HepG2 (cell line): Measurements from ENCODE around the gene KLC4. TPM values are rescaled to one million over a fixed set of nuclear protein-coding genes. Genes with fewer than 3 reads are reported as not detected.
A peak's percentile ranks its signal among the peaks of the same experiment; 100 is the strongest.

Experiments used
- HOXA9 ChIP-seq: sonication (generic); formaldehyde crosslinking; IDR thresholded peaks from 2 replicates; pipeline ENCODE4 v1.8.1; 2022; ENCODE audit warnings: missing genetic modification reagents, mild to moderate bottlenecking, moderate library complexity, borderline replicate concordance
- LCORL ChIP-seq, 2 experiments: fragments of 450-650 bp in 1 of 2; sonication (generic) in 1 of 2; formaldehyde crosslinking in 1 of 2; IDR thresholded peaks; 2 replicates each; pipeline versions ENCODE4 v1.5.0 to v1.6.1; 2017 to 2020; ENCODE audit warnings: antibody characterized with exemption in 1 of 2, missing genetic modification reagents in 1 of 2
- MATR3 ChIP-seq: sonication (generic); formaldehyde crosslinking; IDR thresholded peaks from 2 replicates; pipeline ENCODE4 v1.4.0; 2020; ENCODE audit warnings: missing genetic modification reagents
- MEIS1 ChIP-seq: sonication (generic); formaldehyde crosslinking; IDR thresholded peaks from 2 replicates; pipeline ENCODE4 v1.9.0; 2021; ENCODE audit warnings: mild to moderate bottlenecking, missing genetic modification reagents, moderate library complexity, borderline replicate concordance
- POLR2AphosphoS2 ChIP-seq: IDR thresholded peaks from 2 replicates; pipeline ENCODE4 v1.6.1; 2011; ENCODE audit warnings: low read depth, low read length, improper control_type of control experiment
- TMF1 ChIP-seq: sonication (generic); formaldehyde crosslinking; IDR thresholded peaks from 2 replicates; pipeline ENCODE4 v1.8.1; 2022; ENCODE audit warnings: low read depth, missing genetic modification reagents
- ZNF235 ChIP-seq: sonication (generic); formaldehyde crosslinking; IDR thresholded peaks from 2 replicates; pipeline ENCODE4 v1.8.1; 2023; ENCODE audit warnings: mild to moderate bottlenecking, missing genetic modification reagents, borderline replicate concordance
- ZNF383 ChIP-seq: sonication (generic); formaldehyde crosslinking; IDR thresholded peaks from 2 replicates; pipeline ENCODE4 v1.4.0; 2020; ENCODE audit warnings: missing genetic modification reagents, mild to moderate bottlenecking, borderline replicate concordance
- ZNF572 ChIP-seq: sonication (generic); formaldehyde crosslinking; IDR thresholded peaks from 2 replicates; pipeline ENCODE4 v1.5.1; 2020; ENCODE audit warnings: mild to moderate bottlenecking, missing genetic modification reagents
- ZNF614 ChIP-seq: IDR thresholded peaks from 2 replicates; pipeline ENCODE4 v1.6.1; 2018; ENCODE audit warnings: missing biosample characterization, missing genetic modification reagents, inconsistent platforms, borderline replicate concordance
- polyA plus RNA-seq, 8 experiments: library from polyadenylated mRNA; depleted of rRNA in 3 of 8; stranded (reverse) in 7 of 8; unstranded in 1 of 8; fragments of >200 nt; fragmentation: Illumina TruSeq in 4 of 8; extraction: Trizol in 4 of 8; gene quantifications; 2 replicates each; pipeline versions ENCODE4 v1.2.1 to v1.2.3, GENCODE V29; 2011 to 2016; ENCODE audit warnings: low read depth in 4 of 8, missing spikeins in 1 of 8, mixed read lengths in 1 of 8; ENCODE audit not compliant: insufficient read depth in 1 of 8
- total RNA-seq, 5 experiments: library from RNA; depleted of rRNA; stranded (reverse); fragments of >200 nt; fragmentation: Illumina TruSeq; extraction: Trizol; gene quantifications; 2 replicates each; pipeline ENCODE4 v1.2.3, GENCODE V29; 2016; ENCODE audit warnings: low read depth in 1 of 5
- TF ChIP-seq, protein P1 (sequence below): sonication (generic); formaldehyde crosslinking; IDR thresholded peaks from 2 replicates; pipeline ENCODE4 v1.4.0; 2020; ENCODE audit warnings: missing genetic modification reagents
- TF ChIP-seq, protein P2 (sequence below): sonication (generic); formaldehyde crosslinking; IDR thresholded peaks from 2 replicates; pipeline ENCODE4 v1.4.0; 2020; ENCODE audit warnings: missing genetic modification reagents
- TF ChIP-seq, protein P3 (sequence below): sonication (generic); formaldehyde crosslinking; IDR thresholded peaks from 2 replicates; pipeline ENCODE4 v1.5.0; 2020; ENCODE audit warnings: mild to moderate bottlenecking, missing genetic modification reagents, borderline replicate concordance
- TF ChIP-seq, protein P4 (sequence below): IDR thresholded peaks from 2 replicates; pipeline ENCODE4 v1.6.1; 2018; ENCODE audit warnings: missing genetic modification reagents

The KLC4 gene
- total and polyA plus RNA-seq, 2 of the 13 experiments (the other 11 are each of a cell fraction or from before 2014, with no cell fraction given): 45.4 to 70.4 TPM

DNA sequence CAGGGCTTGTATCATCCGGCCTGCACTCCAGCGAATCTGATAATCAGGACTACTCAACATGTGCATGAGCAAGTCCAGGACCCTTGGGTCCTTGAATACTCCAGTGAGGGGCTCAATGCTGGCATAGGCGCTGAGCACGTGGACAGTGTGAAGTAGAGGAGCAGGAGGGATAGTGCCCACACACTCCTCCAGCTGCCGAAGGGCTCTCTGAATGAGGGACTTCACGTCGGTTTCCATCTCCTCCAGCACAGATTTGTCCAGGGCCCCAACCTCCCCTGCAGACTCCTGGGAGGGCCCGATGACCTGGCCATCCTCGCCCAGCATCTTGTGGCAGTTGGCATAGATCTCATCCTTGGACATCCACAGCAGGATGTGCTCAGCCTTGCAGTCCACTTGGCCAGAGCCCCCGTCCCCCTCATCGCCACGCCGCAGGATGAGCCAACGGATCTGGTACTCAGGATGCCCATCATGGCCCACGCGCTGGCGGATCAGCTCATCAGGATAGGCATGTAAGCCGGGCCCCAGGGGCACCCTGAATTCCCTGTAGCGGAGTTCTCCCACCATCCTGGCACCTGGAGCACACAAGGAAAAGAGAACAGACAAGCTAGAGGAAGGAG is 7.1 kb upstream of the KLC4 start (continued):
- TF ChIP-seq ZNF235 (CRISPR knock-in tag) (0 out of 2 replicates have a peak, but pooled peaks have one; percentile 4), TMF1 (CRISPR knock-in tag) (no peak), HOXA9 (CRISPR knock-in tag) (no peak), MEIS1 (CRISPR knock-in tag) (no peak), ZNF614 (CRISPR knock-in tag) (0 out of 2 replicates have a peak, but pooled peaks have one; percentile 13), ZNF383 (CRISPR knock-in tag) (no peak), MATR3 (CRISPR knock-in tag) (no peak), ZNF572 (CRISPR knock-in tag) (0 out of 2 replicates have a peak, but pooled peaks have one; percentile 36), POLR2AphosphoS2 (no peak), LCORL (IDR thresholded peaks at IDR 0.05) (no peak), LCORL (CRISPR knock-in tag; IDR thresholded peaks at IDR 0.05) (no peak)
- TF ChIP-seq, protein P1, sequence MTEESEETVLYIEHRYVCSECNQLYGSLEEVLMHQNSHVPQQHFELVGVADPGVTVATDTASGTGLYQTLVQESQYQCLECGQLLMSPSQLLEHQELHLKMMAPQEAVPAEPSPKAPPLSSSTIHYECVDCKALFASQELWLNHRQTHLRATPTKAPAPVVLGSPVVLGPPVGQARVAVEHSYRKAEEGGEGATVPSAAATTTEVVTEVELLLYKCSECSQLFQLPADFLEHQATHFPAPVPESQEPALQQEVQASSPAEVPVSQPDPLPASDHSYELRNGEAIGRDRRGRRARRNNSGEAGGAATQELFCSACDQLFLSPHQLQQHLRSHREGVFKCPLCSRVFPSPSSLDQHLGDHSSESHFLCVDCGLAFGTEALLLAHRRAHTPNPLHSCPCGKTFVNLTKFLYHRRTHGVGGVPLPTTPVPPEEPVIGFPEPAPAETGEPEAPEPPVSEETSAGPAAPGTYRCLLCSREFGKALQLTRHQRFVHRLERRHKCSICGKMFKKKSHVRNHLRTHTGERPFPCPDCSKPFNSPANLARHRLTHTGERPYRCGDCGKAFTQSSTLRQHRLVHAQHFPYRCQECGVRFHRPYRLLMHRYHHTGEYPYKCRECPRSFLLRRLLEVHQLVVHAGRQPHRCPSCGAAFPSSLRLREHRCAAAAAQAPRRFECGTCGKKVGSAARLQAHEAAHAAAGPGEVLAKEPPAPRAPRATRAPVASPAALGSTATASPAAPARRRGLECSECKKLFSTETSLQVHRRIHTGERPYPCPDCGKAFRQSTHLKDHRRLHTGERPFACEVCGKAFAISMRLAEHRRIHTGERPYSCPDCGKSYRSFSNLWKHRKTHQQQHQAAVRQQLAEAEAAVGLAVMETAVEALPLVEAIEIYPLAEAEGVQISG (CRISPR knock-in tag): no peak
- TF ChIP-seq, protein P2, sequence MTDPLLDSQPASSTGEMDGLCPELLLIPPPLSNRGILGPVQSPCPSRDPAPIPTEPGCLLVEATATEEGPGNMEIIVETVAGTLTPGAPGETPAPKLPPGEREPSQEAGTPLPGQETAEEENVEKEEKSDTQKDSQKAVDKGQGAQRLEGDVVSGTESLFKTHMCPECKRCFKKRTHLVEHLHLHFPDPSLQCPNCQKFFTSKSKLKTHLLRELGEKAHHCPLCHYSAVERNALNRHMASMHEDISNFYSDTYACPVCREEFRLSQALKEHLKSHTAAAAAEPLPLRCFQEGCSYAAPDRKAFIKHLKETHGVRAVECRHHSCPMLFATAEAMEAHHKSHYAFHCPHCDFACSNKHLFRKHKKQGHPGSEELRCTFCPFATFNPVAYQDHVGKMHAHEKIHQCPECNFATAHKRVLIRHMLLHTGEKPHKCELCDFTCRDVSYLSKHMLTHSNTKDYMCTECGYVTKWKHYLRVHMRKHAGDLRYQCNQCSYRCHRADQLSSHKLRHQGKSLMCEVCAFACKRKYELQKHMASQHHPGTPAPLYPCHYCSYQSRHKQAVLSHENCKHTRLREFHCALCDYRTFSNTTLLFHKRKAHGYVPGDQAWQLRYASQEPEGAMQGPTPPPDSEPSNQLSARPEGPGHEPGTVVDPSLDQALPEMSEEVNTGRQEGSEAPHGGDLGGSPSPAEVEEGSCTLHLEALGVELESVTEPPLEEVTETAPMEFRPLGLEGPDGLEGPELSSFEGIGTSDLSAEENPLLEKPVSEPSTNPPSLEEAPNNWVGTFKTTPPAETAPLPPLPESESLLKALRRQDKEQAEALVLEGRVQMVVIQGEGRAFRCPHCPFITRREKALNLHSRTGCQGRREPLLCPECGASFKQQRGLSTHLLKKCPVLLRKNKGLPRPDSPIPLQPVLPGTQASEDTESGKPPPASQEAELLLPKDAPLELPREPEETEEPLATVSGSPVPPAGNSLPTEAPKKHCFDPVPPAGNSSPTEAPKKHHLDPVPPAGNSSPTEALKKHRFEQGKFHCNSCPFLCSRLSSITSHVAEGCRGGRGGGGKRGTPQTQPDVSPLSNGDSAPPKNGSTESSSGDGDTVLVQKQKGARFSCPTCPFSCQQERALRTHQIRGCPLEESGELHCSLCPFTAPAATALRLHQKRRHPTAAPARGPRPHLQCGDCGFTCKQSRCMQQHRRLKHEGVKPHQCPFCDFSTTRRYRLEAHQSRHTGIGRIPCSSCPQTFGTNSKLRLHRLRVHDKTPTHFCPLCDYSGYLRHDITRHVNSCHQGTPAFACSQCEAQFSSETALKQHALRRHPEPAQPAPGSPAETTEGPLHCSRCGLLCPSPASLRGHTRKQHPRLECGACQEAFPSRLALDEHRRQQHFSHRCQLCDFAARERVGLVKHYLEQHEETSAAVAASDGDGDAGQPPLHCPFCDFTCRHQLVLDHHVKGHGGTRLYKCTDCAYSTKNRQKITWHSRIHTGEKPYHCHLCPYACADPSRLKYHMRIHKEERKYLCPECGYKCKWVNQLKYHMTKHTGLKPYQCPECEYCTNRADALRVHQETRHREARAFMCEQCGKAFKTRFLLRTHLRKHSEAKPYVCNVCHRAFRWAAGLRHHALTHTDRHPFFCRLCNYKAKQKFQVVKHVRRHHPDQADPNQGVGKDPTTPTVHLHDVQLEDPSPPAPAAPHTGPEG (CRISPR knock-in tag): no peak
- TF ChIP-seq, protein P3, sequence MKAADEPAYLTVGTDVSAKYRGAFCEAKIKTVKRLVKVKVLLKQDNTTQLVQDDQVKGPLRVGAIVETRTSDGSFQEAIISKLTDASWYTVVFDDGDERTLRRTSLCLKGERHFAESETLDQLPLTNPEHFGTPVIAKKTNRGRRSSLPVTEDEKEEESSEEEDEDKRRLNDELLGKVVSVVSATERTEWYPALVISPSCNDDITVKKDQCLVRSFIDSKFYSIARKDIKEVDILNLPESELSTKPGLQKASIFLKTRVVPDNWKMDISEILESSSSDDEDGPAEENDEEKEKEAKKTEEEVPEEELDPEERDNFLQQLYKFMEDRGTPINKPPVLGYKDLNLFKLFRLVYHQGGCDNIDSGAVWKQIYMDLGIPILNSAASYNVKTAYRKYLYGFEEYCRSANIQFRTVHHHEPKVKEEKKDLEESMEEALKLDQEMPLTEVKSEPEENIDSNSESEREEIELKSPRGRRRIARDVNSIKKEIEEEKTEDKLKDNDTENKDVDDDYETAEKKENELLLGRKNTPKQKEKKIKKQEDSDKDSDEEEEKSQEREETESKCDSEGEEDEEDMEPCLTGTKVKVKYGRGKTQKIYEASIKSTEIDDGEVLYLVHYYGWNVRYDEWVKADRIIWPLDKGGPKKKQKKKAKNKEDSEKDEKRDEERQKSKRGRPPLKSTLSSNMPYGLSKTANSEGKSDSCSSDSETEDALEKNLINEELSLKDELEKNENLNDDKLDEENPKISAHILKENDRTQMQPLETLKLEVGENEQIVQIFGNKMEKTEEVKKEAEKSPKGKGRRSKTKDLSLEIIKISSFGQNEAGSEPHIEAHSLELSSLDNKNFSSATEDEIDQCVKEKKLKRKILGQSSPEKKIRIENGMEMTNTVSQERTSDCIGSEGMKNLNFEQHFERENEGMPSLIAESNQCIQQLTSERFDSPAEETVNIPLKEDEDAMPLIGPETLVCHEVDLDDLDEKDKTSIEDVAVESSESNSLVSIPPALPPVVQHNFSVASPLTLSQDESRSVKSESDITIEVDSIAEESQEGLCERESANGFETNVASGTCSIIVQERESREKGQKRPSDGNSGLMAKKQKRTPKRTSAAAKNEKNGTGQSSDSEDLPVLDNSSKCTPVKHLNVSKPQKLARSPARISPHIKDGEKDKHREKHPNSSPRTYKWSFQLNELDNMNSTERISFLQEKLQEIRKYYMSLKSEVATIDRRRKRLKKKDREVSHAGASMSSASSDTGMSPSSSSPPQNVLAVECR: no peak
- TF ChIP-seq, protein P4, sequence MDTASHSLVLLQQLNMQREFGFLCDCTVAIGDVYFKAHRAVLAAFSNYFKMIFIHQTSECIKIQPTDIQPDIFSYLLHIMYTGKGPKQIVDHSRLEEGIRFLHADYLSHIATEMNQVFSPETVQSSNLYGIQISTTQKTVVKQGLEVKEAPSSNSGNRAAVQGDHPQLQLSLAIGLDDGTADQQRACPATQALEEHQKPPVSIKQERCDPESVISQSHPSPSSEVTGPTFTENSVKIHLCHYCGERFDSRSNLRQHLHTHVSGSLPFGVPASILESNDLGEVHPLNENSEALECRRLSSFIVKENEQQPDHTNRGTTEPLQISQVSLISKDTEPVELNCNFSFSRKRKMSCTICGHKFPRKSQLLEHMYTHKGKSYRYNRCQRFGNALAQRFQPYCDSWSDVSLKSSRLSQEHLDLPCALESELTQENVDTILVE (CRISPR knock-in tag): no peak
